ENCODE results near the gene NTM. TPM values are rescaled to one million over a fixed set of nuclear protein-coding genes. Genes with fewer than 3 reads are reported as not detected.

Gene NTM
- total and polyA plus RNA-seq, 2 of the 8 experiments (the other 6 are each of a cell fraction or from before 2014, with no cell fraction given): 13.4 to 20.0 TPM

GRCh38 chr11:131653260-131653659 lies 282.8 kb downstream of the NTM start (continued):
- TF ChIP-seq EZH2 (IDR thresholded peaks at IDR 0.05; ENCODE audit: low read depth, low read length, severe bottlenecking): no peak
